COLO668 (cell line): ENCODE measurements around the gene HSD17B1.
"Not testable (repeated sequence)": the region's sequence is repeated elsewhere in the genome, so short reads cannot be mapped to it uniquely, and the experiment has no call there.

Experiments
- DNase-seq: peaks from one replicate; lab custom pipeline; 2025; ENCODE audit not compliant: unreplicated experiment; lab: John Stamatoyannopoulos, UW

Gene HSD17B1

GRCh38 chr17:42522798-42523278, 29.9 kb upstream of the HSD17B1 start:
- DNase-seq = no peak

GRCh38 chr17:42525221-42525620, 27.5 kb upstream of the HSD17B1 start:
- no peak for DNase-seq

GRCh38 chr17:42526031-42526444, 26.7 kb upstream of the HSD17B1 start:
- DNase-seq = no peak

- no peak for DNase-seq
Observed at GRCh38 chr17:42527932-42528331, 24.8 kb upstream of the HSD17B1 start.

- DNase-seq = no peak
Observed at GRCh38 chr17:42529061-42529460, 23.7 kb upstream of the HSD17B1 start.

- DNase-seq = peak; percentile 33
Observed at GRCh38 chr17:42530952-42531454, 21.7 kb upstream of the HSD17B1 start.

- peak; percentile 69 for DNase-seq
Observed at GRCh38 chr17:42531455-42532354, 21.0 kb upstream of the HSD17B1 start.

GRCh38 chr17:42535155-42536047, 17.3 kb upstream of the HSD17B1 start:
- DNase-seq = peak; percentile 5

- DNase-seq = peak; percentile 92
Observed at GRCh38 chr17:42536048-42536371, 16.7 kb upstream of the HSD17B1 start, which contains the start of gene NAGLU. Gene NAGLU (plus strand): TSS chr17:42536241. CDS start chr17:42536273, 32 bp downstream.

- DNase-seq = peak; percentile 90
Observed at GRCh38 chr17:42536372-42537155, 16.2 kb upstream of the HSD17B1 start.

- no peak for DNase-seq
Observed at GRCh38 chr17:42537156-42537805, 15.4 kb upstream of the HSD17B1 start.

GRCh38 chr17:42537826-42538451, 14.8 kb upstream of the HSD17B1 start:
- DNase-seq = no peak

GRCh38 chr17:42538482-42538881, 14.2 kb upstream of the HSD17B1 start:
- DNase-seq = no peak

- not testable (repeated sequence) for DNase-seq
Observed at GRCh38 chr17:42540558-42540957, 12.2 kb upstream of the HSD17B1 start.

- DNase-seq = no peak
Observed at GRCh38 chr17:42541041-42541833, 11.5 kb upstream of the HSD17B1 start.

- DNase-seq = no peak
Observed at GRCh38 chr17:42543190-42544079, 9.3 kb upstream of the HSD17B1 start.

GRCh38 chr17:42544874-42545283, 7.8 kb upstream of the HSD17B1 start:
- no peak for DNase-seq
